Activated T-cell treated with anti-CD3 and anti-CD28 coated beads for 4 hours (primary cell): ENCODE measurements around the gene NCOA5.

Source experiments
- DNase-seq: peaks from one replicate; pipeline ENCODE4 v3.0.0-alpha.2; 2020

Gene NCOA5

GRCh38 chr20:46058599-46059281 is 31.0 kb downstream of the NCOA5 start:
- no peak for DNase-seq

- DNase-seq, result no peak
Observed at GRCh38 chr20:46057856-46058598, 31.7 kb downstream of the NCOA5 start.

- no peak for DNase-seq
Observed at GRCh38 chr20:46056970-46057855, 32.5 kb downstream of the NCOA5 start.

DNA sequence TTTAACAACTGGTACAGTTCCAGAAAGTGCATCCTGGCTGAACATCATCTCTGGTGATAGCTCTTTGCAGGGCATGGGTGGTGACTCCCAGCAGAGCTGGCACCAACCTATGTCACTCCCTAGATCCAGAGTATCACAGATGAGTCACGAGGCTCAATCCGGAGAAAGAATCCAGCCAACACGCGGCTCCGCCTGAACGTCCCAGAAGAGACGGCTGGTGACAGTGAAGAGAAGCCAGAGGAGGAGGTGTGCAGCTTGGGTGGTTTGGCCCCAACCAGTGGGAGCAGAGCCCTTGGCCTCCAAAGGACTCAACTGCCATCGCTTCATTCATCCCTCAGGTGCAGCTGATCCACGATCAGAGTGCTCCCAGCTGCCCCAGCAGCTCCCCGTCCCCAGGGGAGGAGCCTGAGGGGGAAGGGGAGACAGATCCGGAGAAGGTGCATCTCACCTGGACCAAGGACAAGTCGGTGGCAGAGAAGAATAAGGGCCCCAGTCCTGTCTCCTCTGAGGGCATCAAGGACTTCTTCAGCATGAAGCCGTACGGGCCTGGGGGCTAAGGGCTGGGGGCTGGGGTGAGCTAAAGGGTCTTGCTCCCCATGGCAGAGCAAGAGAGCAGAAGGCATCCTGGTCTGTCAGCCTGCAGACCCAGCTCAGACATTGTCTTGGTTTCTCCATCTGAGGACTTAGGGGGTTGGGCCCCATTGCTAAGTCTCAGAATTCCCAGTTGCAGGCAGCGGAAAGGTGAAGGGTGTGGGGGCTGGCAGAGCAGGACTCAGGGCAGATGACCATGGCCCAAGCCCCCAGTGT is 33.5 kb downstream of the NCOA5 start:
- no peak for DNase-seq

DNA sequence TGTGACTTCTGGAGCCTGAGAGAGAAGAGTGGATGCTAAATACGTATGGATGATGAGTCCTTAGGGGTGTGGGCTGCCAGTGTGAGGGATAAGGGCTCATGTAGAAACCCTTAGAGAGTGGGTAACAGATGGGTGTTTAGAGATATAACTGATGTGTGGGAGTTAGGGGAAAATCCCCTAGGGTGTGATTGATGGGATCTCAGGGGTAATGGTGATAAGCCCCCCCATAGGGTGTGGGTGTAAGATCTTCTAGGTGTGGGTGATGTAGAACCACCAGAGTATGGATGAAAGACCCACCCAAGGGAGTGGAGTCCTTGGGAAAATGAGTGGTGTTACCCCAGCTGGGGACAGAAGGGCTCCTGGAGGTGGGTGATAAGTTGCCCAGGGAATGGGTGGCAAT is 34.5 kb downstream of the NCOA5 start:
- DNase-seq, result no peak

GRCh38 chr20:46054606-46055005 is 35.2 kb downstream of the NCOA5 start:
- no peak for DNase-seq

DNA sequence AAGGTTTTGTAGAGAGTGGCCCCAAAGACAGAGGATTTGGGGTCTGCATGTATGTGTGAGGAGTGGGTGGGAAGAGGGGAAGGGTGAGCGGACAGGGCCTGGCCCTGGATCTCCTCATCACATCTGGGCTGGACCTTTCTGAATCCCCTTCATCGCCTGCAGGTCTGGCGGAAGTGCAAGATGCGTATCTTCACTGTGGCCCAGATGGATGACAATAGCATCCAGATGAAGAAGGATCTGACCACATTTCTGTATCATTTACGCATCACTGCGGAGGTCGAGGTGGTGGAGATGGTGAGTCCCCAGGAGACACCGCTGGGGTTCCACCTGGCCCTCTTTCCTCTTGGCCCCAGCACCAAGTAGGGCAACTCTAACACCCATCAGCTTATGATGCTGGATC is 36.3 kb downstream of the NCOA5 start:
- no peak for DNase-seq

DNA sequence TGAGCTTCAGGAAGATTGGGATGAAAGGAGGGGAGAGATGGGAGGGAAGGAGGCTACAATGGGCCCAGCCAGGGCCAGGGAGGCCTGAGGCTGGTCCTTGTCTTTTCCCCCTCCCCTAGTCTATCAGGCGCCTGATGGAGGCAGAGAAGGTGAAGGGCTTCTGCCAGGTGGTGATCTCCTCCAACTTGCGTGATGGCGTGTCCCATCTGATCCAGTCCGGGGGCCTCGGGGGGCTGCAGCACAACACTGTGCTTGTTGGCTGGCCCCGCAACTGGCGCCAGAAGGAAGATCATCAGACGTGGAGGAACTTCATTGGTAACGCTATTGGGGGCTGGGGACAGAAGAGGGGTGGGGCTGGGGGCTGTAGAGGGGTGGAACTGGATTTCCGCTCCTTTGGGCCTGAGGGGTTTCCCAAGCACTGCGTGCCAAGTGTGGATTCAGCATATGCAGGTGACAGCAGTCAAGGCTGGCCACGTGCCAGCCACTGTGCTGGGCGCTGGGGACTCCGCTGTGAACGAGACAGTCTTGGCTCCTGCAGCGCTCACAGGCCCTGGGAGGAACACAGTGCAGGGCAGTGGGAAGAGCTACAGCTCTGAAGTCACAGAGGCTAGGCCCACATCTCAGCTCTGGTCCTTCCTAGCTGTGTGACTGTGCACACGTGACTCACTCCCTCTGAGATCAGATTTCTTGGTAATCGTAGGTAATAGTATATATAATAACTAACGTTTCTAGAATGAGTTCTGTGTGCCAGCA is 38.0 kb downstream of the NCOA5 start:
- DNase-seq, result no peak

- no peak for DNase-seq
Observed at GRCh38 chr20:46050885-46051284, 38.9 kb downstream of the NCOA5 start.

DNA sequence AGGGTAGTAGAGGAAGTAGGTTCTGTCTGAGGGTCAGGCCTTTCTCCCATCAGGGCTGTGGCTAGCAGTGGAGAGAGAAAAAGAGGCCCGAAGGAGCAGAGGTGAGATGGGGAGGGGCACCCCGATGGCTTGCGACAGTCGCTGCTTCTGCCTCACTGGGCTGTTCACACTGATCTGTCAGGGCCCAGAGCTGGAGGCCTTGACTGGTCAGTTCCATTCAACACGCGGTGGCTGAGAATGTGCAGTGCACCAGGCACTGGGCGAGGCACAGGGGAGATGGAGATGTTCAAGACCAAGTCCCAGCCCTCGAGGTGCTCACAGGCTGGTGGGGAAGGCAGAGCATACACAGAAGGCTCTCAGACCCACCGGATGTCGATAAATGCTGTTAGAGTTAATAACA is 39.3 kb downstream of the NCOA5 start:
- DNase-seq, result no peak

DNA sequence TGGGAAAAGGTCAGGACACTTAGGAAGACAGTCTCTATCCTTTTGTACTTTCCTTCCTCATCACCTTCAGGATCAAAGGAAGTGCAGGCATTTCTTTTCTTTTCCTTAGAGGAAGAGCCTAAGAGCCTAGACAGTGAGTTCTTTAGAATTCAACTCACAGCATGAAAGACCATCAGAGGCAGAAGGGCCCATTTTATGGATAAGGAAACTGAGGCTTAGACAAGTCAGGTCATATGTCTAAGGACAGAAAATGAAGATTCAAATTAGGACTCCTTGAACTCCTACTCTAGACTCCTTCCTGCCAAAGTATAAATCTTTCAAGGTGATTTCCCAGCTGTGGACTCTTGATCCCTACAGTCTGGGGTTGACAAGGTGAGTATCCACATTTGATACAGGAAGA is 39.9 kb downstream of the NCOA5 start:
- no peak for DNase-seq

DNA sequence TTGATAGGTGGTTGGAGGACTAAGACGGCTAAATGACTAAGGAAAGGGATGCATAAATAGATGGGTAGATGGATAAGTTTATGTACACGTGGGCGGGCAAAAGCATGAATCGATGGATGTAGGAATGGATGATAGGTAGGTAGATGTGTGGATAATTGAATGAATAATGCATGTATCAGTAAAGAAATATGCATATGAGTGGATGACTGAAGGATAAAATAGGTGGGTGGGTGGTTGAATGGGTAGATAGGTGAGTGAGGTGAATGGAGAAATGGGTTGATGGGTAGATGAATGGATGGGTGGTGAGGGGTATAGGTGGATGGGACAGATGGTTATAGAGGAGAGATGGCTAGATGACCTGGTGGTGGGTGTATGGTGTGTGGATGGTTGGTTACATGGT is 40.6 kb downstream of the NCOA5 start:
- DNase-seq, result no peak

DNA sequence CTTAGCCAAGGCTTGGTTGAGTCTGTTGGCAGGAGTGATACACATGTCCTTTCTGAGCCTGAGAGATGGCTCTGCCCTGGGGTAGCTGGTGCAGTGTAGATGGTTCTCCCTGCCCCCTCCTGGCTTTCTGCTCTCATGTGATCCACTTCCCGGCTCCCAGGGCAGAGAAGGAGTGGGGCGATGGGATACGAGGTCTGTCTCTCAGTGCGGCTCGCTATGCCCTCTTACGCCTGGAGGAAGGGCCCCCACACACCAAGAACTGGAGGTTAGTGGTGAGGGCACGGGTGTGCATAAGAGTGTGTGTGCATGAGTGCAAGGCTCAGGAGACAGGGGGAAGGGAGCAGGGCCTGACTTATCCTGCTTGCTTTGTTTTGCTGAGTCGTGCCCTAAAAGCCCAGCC is 41.9 kb downstream of the NCOA5 start:
- no peak for DNase-seq

GRCh38 chr20:46046588-46047310 is 43.0 kb downstream of the NCOA5 start:
- DNase-seq, result no peak

DNA sequence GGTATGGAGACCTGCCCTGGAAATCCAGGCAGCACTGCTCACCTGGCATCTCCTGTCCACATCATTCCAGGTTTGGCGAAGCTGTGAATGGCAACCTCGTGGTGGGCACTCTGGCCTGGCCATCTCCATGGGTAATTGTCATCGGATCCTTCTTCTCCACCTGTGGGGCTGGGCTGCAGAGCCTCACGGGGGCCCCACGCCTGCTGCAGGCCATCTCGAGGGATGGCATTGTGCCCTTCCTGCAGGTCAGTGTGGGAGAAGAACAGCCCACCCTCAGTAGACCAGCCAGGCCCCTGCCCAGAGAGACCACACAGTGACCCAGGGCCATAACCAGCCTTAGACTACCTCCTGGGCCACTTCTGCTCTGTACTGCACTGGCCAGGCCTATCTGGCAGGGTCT is 44.9 kb downstream of the NCOA5 start:
- no peak for DNase-seq

DNA sequence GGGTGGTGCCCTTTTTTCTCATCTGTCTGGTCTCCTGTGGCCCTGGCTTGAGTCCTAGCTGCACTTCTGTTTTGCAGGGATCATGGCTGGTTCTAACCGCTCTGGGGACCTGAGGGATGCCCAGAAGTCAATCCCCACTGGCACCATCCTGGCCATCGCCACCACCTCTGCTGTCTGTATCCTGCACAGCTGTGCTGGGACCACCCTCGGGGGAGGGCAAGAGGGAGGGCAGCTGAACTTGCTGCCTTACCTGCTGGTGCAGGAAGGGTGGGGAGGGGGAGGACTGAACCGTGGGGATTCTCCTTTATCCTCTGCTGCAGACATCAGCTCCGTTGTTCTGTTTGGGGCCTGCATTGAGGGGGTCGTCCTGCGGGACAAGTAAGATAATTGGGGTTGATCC is 46.2 kb downstream of the NCOA5 start:
- no peak for DNase-seq

DNA sequence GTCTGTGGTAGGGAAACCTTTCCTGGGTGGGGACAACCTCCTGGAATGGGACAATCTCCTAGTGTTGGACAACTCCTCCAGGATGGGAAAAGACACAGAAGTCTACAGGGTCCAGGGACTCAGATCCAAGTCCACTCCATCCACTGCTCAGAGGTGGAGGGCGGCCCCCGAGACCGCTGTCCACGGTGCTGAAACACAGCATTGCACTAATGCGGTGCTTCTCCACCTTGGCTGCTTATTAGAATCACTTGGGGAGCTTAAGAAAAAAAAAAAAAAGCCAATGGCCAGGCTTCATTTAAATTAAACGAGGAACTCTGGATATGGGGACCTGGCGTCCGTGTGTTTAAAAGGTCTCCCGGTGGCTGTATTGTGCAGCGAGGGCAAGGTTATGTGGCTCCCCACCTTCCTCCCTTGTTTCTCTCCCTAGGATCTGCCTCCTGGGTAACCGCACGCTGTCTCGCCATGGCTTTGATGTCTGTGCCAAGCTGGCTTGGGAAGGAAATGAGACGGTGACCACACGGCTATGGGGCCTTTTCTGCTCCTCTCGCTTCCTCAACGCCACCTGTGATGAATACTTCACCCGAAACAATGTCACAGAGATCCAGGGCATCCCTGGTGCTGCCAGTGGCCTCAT is 48.7 kb downstream of the NCOA5 start:
- peak; percentile 25 for DNase-seq

GRCh38 chr20:46037036-46037435 is 52.7 kb downstream of the NCOA5 start:
- no peak for DNase-seq

- no peak for DNase-seq
Observed at GRCh38 chr20:46036370-46036769, 53.4 kb downstream of the NCOA5 start.

DNA sequence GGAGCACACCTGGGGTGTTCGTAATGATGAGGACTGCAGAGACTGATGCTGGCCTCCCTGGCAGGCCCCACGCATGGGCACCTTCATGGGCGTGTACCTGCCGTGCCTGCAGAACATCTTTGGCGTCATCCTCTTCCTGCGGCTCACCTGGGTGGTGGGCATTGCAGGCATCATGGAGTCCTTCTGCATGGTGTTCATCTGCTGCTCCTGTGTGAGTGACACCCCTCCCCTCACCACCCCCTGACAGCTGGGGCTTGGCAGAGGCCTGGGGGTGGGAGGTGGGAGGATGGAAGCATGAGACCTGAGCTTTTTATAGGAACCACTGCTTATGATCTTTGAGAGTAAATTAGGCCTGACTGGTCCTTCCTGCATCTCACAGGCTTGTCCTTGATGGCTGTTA is 54.0 kb downstream of the NCOA5 start:
- no peak for DNase-seq

- no peak for DNase-seq
Observed at GRCh38 chr20:46035253-46035652, 54.5 kb downstream of the NCOA5 start.
